Liver (tissue), 3 donors: ENCODE data around the gene XXYLT1.

Experiments used
- MAX ChIP-seq: IDR thresholded peaks from 2 replicates; pipeline ENCODE4 v1.6.1; 2016; ENCODE audit warnings: antibody characterized with exemption
- SP1 ChIP-seq: IDR thresholded peaks from 2 replicates; pipeline ENCODE4 v1.6.1; 2018; ENCODE audit warnings: antibody characterized with exemption, mild to moderate bottlenecking
- YY1 ChIP-seq: IDR thresholded peaks from 2 replicates; pipeline ENCODE4 v1.6.1; 2016; ENCODE audit warnings: antibody characterized with exemption, mild to moderate bottlenecking
- TF ChIP-seq, protein P1 (sequence below): fragments of 150-350 bp; IDR thresholded peaks from 2 replicates; pipeline ENCODE4 v1.5.1; 2017; ENCODE audit warnings: improper control_type of control experiment, low read depth, low read length; ENCODE audit not compliant: missing input control
- donor health status: healthy.
- donor health status: healthy.

GRCh38 chr3:195189821-195190220, 81.1 kb downstream of the XXYLT1 start:
- TF ChIP-seq, protein P1, sequence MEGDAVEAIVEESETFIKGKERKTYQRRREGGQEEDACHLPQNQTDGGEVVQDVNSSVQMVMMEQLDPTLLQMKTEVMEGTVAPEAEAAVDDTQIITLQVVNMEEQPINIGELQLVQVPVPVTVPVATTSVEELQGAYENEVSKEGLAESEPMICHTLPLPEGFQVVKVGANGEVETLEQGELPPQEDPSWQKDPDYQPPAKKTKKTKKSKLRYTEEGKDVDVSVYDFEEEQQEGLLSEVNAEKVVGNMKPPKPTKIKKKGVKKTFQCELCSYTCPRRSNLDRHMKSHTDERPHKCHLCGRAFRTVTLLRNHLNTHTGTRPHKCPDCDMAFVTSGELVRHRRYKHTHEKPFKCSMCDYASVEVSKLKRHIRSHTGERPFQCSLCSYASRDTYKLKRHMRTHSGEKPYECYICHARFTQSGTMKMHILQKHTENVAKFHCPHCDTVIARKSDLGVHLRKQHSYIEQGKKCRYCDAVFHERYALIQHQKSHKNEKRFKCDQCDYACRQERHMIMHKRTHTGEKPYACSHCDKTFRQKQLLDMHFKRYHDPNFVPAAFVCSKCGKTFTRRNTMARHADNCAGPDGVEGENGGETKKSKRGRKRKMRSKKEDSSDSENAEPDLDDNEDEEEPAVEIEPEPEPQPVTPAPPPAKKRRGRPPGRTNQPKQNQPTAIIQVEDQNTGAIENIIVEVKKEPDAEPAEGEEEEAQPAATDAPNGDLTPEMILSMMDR = no peak
- TF ChIP-seq YY1 (no peak), SP1 (no peak), MAX (no peak)
